Endothelial cell of umbilical vein (primary cell): ENCODE measurements around the gene EID3.

Experiments
- CTCF ChIP-seq, 2 donors: IDR thresholded peaks; 1 replicate in 1 of 2; 2 replicates in 1 of 2; pipeline ENCODE4 v1.5.1; 2011; ENCODE audit warnings: low read length in 2 of 2, mild to moderate bottlenecking in 2 of 2, moderate library complexity in 2 of 2, control low read depth in 1 of 2, inconsistent platforms in 1 of 2, low read depth in 1 of 2; ENCODE audit not compliant: insufficient read depth in 1 of 2; ENCODE audit errors: extremely low read depth in 1 of 2
- MYC ChIP-seq: IDR thresholded peaks from one replicate; pipeline ENCODE4 v1.6.1; 2011; ENCODE audit warnings: mild to moderate bottlenecking, low read depth, low read length
- POLR2A ChIP-seq: IDR thresholded peaks from 2 replicates; pipeline ENCODE4 v1.6.1; 2012; ENCODE audit warnings: low read depth, mild to moderate bottlenecking, control low read depth, low read length

DNA sequence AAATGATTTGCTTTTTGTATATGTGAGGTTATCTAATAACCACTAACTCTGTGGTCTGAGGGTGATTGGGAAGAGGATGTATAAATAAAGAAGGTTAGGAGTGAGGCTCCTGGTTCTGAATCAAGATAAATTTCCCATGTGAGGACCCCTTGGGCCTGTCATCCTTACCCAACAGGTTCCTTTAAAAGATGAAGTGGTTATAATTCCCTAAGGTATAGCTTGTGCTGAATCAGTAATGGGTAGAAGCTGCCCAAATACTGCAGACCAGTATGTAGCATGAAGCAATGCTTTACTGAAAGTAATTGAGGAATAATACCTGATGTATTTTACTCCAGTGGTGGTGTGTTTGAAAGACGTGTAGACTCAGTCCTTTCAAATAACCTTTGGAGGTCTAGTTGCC lies 8.7 kb downstream of the EID3 start:
- TF ChIP-seq CTCF (IDR thresholded peaks at IDR 0.05; ENCODE audit: extremely low read depth in 1 of 2, insufficient read depth in 1 of 2, low read depth in 1 of 2, low read length in 2 of 2) (no peak), POLR2A (no peak), MYC (no peak)
